RWPE2 (cell line): ENCODE data around the gene IL10.

Source experiments
- ATAC-seq: fragments of 200-7000 bp; cut with Tn5 transposase; 3 replicates; pipeline ENCODE4 v1.9.1; 2021; ENCODE audit warnings: low read depth
- DNase-seq: peaks from one replicate; pipeline ENCODE4 v3.0.0-alpha.2; 2020; ENCODE audit warnings: low spot score
- H3K27ac ChIP-seq: fragments of 450-650 bp; 2 replicates; pipeline ENCODE4 v1.5.1; 2017; ENCODE audit warnings: mild to moderate bottlenecking; ENCODE audit not compliant: poor library complexity, severe bottlenecking
- H3K27me3 ChIP-seq: fragments of 250-450 bp; sonication (Bioruptor Pico); 2 replicates; pipeline ENCODE4 v1.5.1; 2021; ENCODE audit warnings: mild to moderate bottlenecking, moderate library complexity; ENCODE audit not compliant: insufficient read depth, poor library complexity, severe bottlenecking
- H3K36me3 ChIP-seq: fragments of 250-450 bp; sonication (Bioruptor Pico); 2 replicates; pipeline ENCODE4 v1.5.1; 2020; ENCODE audit warnings: low read depth, mild to moderate bottlenecking, moderate library complexity
- H3K4me1 ChIP-seq: fragments of 250-450 bp; sonication (Bioruptor Pico); 2 replicates; pipeline ENCODE4 v1.5.1; 2021; ENCODE audit warnings: mild to moderate bottlenecking, moderate library complexity; ENCODE audit not compliant: insufficient read depth, poor library complexity, severe bottlenecking
- H3K4me3 ChIP-seq: fragments of 250-450 bp; sonication (Bioruptor Pico); 2 replicates; pipeline ENCODE4 v1.5.1; 2021; ENCODE audit warnings: mild to moderate bottlenecking, moderate library complexity; ENCODE audit not compliant: severe bottlenecking
- H3K9me3 ChIP-seq: fragments of 250-450 bp; sonication (Bioruptor Pico); 2 replicates; pipeline ENCODE4 v1.5.1; 2021; ENCODE audit warnings: mild to moderate bottlenecking, moderate library complexity; ENCODE audit not compliant: severe bottlenecking
- CTCF ChIP-seq: fragments of 450-650 bp; IDR thresholded peaks from one replicate; pipeline ENCODE4 v1.5.1; 2017; ENCODE audit warnings: mild to moderate bottlenecking, moderate library complexity; ENCODE audit not compliant: poor library complexity, severe bottlenecking

IL10 gene

DNA sequence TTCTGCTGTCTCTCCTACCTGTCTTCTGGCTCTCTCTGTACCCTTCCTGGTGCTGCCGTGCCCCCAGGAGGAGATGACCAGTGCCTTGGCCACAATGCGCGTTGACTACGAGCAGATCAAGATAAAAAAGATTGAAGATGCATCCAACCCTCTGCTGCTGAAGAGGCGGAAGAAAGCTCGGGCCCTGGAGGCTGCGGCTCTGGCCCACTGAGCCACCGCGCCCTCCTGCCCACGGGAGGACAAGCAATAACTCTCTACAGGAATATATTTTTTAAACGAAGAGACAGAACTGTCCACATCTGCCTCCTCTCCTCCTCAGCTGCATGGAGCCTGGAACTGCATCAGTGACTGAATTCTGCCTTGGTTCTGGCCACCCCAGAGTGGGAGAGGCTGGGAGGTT lies 39.8 kb downstream of the IL10 start:
- TF ChIP-seq CTCF = no peak
- no peaks in the 10 kb centered on the region for H3K9me3 ChIP-seq
- H3K27me3 ChIP-seq = no peaks in the 10 kb centered on the region
- no peaks in the 10 kb centered on the region for H3K4me1 ChIP-seq
- no peak overlapping the region for H3K27ac ChIP-seq
- ATAC-seq (no peak), DNase-seq (no peak)
- no peak overlapping the region for H3K4me3 ChIP-seq
- peaks cover 56% of the 10 kb centered on the region for H3K36me3 ChIP-seq

GRCh38 chr1:206729507-206729906 lies 42.8 kb downstream of the IL10 start:
- H3K27me3 ChIP-seq = no peaks in the 10 kb centered on the region
- no peaks in the 10 kb centered on the region for H3K9me3 ChIP-seq
- TF ChIP-seq CTCF = no peak
- H3K36me3 ChIP-seq = peaks cover 46% of the 10 kb centered on the region
- H3K27ac ChIP-seq = no peak overlapping the region
- DNase-seq (no peak), ATAC-seq (no peak)
- no peak overlapping the region for H3K4me3 ChIP-seq
- no peaks in the 10 kb centered on the region for H3K4me1 ChIP-seq

- peaks cover 4% of the 10 kb centered on the region for H3K4me1 ChIP-seq
- H3K9me3 ChIP-seq = no peaks in the 10 kb centered on the region
- peaks cover 42% of the 10 kb centered on the region for H3K36me3 ChIP-seq
- DNase-seq (no peak), ATAC-seq (no peak)
- H3K27me3 ChIP-seq = no peaks in the 10 kb centered on the region
- H3K27ac ChIP-seq = no peak overlapping the region
- no peak for TF ChIP-seq CTCF
- H3K4me3 ChIP-seq = no peak overlapping the region
These were observed 43.2 kb downstream of the IL10 start for GRCh38 chr1:206729050-206729449.

GRCh38 chr1:206728697-206728987 lies 43.7 kb downstream of the IL10 start:
- Histone ChIP-seq H3K4me1 (peaks cover 8% of the 10 kb centered on the region), H3K27me3 (no peaks in the 10 kb centered on the region), H3K36me3 (peaks cover 41% of the 10 kb centered on the region), H3K9me3 (no peaks in the 10 kb centered on the region), H3K27ac (no peak overlapping the region), H3K4me3 (no peak overlapping the region)
- no peak for TF ChIP-seq CTCF
- ATAC-seq = no peak
- DNase-seq = no peak

GRCh38 chr1:206727981-206728696 lies 44.2 kb downstream of the IL10 start:
- Histone ChIP-seq H3K9me3 (no peaks in the 10 kb centered on the region), H3K27ac (no peak overlapping the region), H3K4me1 (peaks cover 13% of the 10 kb centered on the region), H3K36me3 (peaks cover 41% of the 10 kb centered on the region), H3K27me3 (no peaks in the 10 kb centered on the region), H3K4me3 (no peak overlapping the region)
- DNase-seq (no peak), ATAC-seq (no peak)
- no peak for TF ChIP-seq CTCF
